Activated effector memory CD4-positive, alpha-beta T cell treated with anti-CD3 and anti-CD28 coated beads, Interleukin-2, amount 50 U/mL, for 16 hours (primary cell): ENCODE measurements around the gene SYNGR1.
"Not testable (repeated sequence)": the region's sequence is repeated elsewhere in the genome, so short reads cannot be mapped to it uniquely, and the experiment has no call there.

Source experiments
- DNase-seq: peaks from one replicate; pipeline ENCODE4 v3.0.0-alpha.2; 2020

Gene SYNGR1

GRCh38 chr22:39411828-39412365, 62.1 kb downstream of the SYNGR1 start:
- not testable (repeated sequence) for DNase-seq

DNA sequence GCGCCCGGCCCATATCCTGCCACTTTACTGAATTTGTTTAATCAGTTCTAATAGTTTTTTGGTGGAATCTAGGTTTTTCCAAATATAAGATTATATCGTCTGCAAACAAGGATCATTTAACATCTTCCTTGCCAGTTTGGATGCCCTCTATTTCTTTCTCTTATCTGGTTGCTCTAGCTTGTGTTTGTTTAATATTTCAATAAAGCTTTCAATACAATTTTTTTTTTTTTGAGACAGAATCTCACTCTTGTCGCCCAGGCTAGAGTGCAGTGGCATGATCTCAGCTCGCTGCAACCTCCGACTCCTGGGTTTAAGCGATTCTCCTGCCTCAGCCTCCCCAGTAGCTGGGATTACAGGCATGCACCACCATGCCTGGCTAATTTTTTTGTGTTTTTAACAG, 63.4 kb downstream of the SYNGR1 start:
- not testable (repeated sequence) for DNase-seq

GRCh38 chr22:39414377-39414776, 64.6 kb downstream of the SYNGR1 start:
- no peak for DNase-seq

DNA sequence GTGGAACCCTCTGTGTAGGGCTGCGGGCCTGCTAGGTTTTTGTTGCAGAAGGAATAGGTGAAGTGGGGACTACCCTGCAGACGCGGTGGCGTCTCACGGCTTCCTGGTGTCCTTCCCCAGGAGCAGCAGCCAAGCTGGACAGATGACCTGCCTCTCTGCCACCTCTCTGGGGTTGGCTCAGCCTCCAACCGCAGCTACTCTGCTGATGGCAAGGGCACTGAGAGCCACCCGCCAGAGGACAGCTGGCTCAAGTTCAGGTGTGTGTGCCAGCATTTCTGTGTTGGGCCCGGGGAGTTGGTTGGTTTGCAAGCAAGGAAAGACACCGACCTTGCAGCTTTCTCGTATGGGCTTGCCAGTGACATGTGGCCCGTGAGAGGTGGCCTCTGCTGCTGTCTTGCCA, 65.1 kb downstream of the SYNGR1 start:
- DNase-seq = no peak

- no peak for DNase-seq
Observed at GRCh38 chr22:39415506-39415905, 65.7 kb downstream of the SYNGR1 start.

DNA sequence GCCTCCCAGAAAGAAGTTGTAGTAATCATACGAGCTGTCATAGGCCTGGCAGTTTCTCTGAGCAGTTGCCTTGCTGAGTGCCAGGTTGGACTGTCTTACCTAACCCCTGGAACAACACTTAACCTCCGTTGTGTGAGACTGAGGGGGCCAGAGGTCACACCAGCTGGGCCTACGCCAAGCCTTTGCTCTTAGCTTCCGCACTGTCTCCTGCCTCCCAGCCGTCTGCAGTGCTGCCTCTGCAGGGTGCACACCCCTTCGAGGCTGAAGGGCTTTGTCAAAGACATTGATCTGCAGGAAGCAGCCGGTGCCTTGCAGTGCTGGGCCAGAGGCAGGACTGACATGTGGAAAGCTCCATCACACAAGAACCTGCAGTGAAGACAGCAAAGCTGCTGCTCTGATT, 66.5 kb downstream of the SYNGR1 start:
- no peak for DNase-seq

GRCh38 chr22:39417641-39418040, 67.8 kb downstream of the SYNGR1 start:
- no peak for DNase-seq

GRCh38 chr22:39418696-39419095, 68.9 kb downstream of the SYNGR1 start:
- no peak for DNase-seq

DNA sequence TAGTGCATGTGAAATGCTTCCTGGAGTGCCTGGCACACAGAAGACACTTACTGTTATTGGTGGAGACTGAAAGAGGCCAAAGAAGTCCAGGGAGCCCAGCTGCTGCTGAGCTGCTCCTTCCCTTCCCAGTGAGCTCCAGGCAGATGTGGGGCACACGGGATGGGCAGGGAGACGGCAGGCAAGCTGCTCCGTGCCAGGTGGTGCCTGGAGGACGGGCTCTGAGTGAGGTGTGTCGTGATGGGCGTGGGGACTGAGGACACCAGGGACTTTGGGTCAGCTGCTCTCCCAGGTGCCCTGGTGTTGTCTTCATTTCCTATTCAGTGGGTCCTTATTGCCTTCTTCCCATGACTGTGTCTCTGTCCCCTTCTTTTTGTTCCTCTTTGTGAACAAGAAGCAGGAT, 69.3 kb downstream of the SYNGR1 start:
- DNase-seq = no peak

GRCh38 chr22:39419911-39420310, 70.1 kb downstream of the SYNGR1 start:
- DNase-seq = no peak

DNA sequence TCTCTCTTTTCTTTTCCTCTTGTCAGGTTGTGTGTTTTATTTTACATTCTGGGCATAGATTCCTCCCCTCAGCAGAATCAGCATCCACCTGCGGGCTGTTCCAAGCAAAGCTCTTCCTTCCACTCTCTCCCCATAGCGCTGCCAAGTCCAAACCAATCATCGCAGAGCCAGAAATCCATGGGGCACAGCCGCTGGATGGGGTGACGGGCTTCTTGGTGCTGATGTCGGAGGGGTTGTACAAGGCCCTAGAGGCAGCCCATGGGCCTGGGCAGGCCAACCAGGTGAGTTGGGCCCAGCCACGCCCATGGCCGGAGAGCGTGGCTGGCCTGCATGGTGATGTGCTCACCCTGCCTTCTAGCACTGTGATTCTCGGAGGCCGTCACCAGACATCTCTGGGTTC, 71.9 kb downstream of the SYNGR1 start:
- DNase-seq = no peak

DNA sequence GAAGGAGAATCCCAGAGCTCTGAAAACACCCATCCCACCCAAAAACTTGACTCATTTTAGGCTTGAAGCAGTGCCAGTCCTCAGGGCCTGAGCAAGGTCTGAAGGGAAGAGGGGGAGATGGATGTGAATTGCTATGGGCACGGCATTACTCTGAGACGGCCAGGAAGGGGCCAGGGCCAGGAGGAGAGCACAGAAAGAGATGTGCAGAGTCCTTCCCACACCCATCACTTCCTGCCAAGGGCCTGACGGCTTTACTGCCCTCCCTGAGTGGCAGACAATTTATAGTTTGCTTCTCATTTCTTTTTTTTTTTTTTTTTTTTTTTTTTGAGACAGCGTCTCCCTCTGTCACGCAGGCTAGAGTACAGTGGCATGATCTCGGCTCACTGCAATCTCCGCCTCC, 72.3 kb downstream of the SYNGR1 start:
- no peak for DNase-seq

DNA sequence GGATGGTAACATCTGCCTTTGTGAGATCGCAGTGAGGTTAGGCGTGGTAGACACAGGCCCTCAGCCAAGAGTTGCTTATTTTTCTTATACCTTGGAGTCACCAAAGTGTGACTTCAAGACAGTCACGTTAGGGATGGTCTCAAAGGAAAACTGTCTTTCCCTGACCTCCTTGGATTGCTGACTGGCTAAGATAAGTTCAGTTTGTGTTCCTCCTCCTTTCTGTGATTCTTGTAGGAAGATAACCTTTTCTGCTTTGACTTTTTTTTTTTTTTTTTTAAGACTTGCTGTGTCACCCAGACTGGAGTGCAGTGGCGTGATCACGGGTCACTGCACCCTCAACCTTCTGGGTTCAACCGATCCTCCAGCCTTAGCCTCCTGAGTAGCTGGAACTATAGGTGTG, 72.9 kb downstream of the SYNGR1 start:
- no peak for DNase-seq

- DNase-seq = no peak
Observed at GRCh38 chr22:39423976-39424375, 74.2 kb downstream of the SYNGR1 start.

- DNase-seq = no peak
Observed at GRCh38 chr22:39426380-39427043, 76.7 kb downstream of the SYNGR1 start.

- no peak for DNase-seq
Observed at GRCh38 chr22:39427751-39428596, 78.2 kb downstream of the SYNGR1 start.

GRCh38 chr22:39428597-39429071, 78.8 kb downstream of the SYNGR1 start:
- DNase-seq = no peak

- no peak for DNase-seq
Observed at GRCh38 chr22:39429186-39429585, 79.4 kb downstream of the SYNGR1 start.

DNA sequence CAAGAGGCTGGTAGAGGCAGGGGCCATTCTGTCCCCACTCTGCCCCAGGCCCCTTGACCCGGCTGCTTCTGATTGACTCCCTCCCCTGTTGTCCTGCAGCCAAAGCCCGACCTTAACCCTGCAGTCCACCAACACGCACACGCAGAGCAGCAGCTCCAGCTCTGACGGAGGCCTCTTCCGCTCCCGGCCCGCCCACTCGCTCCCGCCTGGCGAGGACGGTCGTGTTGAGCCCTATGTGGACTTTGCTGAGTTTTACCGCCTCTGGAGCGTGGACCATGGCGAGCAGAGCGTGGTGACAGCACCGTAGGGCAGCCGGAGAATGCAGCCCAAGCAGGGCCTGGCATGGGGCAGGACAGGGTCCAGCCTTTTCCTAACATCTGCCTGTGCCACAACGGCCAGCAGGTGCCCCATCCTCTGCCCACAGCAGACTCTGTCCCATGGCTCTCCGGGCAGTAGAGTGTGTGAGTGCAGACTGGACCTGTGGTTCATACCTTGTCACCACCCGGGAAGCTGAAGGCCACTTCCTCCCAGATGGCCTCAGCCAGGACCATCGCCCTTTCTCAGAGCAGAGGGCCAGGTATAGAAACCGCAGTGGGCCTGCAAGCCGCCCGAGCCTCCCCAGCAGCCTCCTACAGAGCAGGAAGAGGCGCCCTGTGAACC, 80.3 kb downstream of the SYNGR1 start:
- no peak for DNase-seq

GRCh38 chr22:39430576-39431150, 80.9 kb downstream of the SYNGR1 start:
- DNase-seq = no peak

DNA sequence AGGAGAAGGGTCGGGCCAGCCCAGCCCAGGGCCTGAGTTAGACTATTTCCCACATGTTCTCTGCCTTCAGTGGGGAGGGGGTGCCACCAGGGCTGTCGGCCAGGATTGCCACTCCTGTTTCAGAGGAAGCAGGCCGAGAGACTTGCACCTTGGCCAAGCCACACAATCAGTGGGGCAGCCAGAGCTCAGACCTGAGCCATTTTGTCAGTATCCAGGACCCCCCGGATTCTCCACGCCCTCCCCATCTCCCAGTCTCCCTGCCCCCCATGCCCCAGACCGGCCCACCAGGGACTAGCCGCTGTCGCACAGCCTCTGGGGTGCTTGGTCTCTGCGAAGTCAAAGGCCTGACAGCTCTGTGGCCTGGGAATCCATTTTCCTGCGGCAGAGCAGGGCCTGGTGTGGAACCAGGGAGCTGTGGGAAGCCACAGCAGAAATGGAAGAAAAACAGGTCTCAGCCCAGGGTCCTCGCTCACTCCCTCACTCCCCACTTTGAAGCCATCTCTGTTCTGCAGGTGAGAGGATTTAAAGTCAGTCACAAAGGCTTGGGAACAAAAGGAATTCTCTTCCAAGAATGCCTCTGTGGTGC, 81.5 kb downstream of the SYNGR1 start:
- DNase-seq = no peak

DNA sequence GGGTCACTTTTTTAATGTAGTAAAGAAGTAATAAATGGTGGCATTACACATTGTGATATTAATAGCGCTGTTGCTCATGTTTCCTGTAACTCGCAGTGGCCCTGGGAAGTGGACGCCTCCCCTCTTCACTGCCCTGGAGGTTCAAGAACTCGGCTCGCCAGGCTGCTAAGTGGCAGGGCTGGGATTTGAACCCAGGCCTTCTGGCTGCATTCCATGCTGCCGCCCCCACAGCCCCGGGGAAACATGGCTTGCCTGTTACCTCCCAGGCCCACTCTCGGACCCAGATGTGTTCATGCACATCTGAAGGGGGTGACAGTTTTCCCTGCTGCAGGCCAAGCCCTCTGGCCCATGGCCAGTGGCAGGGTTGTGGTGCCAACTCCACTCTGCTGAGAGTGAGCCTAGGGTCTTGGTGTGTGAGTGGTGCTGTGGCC, 82.0 kb downstream of the SYNGR1 start:
- no peak for DNase-seq

DNA sequence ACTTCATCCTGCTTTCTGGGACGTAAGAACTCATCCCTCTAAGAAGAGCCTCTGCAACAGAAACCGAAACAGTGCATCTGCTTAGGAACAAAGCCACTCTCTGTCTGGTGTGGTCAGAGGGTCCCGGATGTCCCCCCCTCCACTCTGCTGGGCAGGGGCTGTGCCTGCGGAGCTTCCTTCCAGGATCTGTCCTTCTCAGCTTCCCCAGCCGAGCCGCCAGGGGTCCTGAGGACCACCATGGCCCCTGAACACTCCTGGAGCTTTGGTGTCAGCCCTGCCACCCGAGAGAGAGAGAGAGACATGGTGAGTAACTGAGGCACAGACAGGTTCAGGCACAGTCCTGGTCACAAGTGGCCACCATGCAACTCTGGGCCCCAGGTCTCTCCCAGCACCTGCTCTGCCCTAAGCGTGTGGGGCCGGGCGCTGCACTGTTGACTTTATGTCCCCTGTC, 82.6 kb downstream of the SYNGR1 start:
- no peak for DNase-seq
